BE2C (cell line): Measurements from ENCODE around the gene FYTTD1.

Experiments used
- DNase-seq: peaks from one replicate; pipeline ENCODE4 v3.0.0-alpha.2; 2020
- H3K27me3 ChIP-seq: fragments of 250-450 bp; sonication (Bioruptor Pico); 2 replicates; pipeline ENCODE4 v1.5.1; 2020; ENCODE audit warnings: mild to moderate bottlenecking
- H3K36me3 ChIP-seq: fragments of 250-450 bp; sonication (Bioruptor Pico); 2 replicates; pipeline ENCODE4 v1.5.1; 2020; ENCODE audit warnings: mild to moderate bottlenecking
- H3K4me1 ChIP-seq: fragments of 250-450 bp; sonication (Bioruptor Pico); 2 replicates; pipeline ENCODE4 v1.5.1; 2020
- H3K4me3 ChIP-seq: 2 replicates; pipeline ENCODE4 v1.5.1; 2011; ENCODE audit warnings: low read depth, low read length
- H3K9me3 ChIP-seq: fragments of 250-450 bp; sonication (Bioruptor Pico); 2 replicates; pipeline ENCODE4 v1.5.1; 2020
- TF ChIP-seq, protein P1 (sequence below): IDR thresholded peaks from 2 replicates; pipeline ENCODE4 v1.5.1; 2012; ENCODE audit warnings: mild to moderate bottlenecking, low read depth, low read length

Gene FYTTD1

DNA sequence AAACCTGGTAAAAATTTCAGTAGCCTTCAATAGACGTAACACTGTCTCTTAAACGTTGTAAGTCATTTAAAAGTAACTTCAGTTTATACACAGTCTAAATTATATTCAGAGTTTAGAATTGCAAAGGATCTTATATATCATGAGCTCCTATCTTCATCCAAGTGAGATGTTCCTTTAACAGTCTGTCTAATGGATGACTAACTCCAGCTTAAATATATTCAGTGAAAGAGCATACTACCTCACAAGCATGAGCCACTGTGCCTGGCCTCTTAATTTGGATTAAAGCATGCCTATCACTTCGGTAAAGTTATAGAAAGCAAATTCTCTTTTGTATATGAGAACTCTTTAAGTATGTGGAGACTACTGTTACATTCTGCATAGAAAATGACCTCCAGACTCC is 7.0 kb downstream of the FYTTD1 start:
- H3K4me1 ChIP-seq, result no peaks in the 10 kb centered on the region
- DNase-seq, result no peak
- no peaks in the 10 kb centered on the region for H3K27me3 ChIP-seq
- no peak overlapping the region for H3K4me3 ChIP-seq
- TF ChIP-seq, protein P1, sequence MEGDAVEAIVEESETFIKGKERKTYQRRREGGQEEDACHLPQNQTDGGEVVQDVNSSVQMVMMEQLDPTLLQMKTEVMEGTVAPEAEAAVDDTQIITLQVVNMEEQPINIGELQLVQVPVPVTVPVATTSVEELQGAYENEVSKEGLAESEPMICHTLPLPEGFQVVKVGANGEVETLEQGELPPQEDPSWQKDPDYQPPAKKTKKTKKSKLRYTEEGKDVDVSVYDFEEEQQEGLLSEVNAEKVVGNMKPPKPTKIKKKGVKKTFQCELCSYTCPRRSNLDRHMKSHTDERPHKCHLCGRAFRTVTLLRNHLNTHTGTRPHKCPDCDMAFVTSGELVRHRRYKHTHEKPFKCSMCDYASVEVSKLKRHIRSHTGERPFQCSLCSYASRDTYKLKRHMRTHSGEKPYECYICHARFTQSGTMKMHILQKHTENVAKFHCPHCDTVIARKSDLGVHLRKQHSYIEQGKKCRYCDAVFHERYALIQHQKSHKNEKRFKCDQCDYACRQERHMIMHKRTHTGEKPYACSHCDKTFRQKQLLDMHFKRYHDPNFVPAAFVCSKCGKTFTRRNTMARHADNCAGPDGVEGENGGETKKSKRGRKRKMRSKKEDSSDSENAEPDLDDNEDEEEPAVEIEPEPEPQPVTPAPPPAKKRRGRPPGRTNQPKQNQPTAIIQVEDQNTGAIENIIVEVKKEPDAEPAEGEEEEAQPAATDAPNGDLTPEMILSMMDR, result no peak
- H3K9me3 ChIP-seq, result no peaks in the 10 kb centered on the region
- peaks cover 24% of the 10 kb centered on the region for H3K36me3 ChIP-seq

DNA sequence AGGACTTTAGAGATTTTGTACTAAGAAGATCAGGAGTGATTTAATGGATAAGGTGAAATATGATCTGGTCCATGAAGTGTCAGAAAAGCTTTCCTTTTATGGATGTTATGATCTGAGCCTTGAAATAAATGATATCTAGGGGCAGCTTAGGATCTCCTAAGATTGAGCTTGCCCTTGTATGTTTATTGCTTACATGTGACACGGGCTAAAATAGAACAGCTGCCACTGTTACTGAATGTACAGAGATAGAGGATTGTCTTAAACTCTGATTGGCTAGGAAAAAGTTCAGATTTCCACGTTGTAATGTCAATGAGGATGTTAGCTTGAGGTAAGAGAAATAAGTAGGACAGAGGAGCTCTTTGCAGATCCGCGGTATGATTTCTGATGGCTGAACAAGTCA is 8.8 kb downstream of the FYTTD1 start:
- Histone ChIP-seq H3K4me3 (no peak overlapping the region), H3K9me3 (no peaks in the 10 kb centered on the region), H3K27me3 (no peaks in the 10 kb centered on the region), H3K36me3 (peaks cover 37% of the 10 kb centered on the region), H3K4me1 (no peaks in the 10 kb centered on the region)
- no peak for DNase-seq
- TF ChIP-seq, protein P1, result no peak

DNA sequence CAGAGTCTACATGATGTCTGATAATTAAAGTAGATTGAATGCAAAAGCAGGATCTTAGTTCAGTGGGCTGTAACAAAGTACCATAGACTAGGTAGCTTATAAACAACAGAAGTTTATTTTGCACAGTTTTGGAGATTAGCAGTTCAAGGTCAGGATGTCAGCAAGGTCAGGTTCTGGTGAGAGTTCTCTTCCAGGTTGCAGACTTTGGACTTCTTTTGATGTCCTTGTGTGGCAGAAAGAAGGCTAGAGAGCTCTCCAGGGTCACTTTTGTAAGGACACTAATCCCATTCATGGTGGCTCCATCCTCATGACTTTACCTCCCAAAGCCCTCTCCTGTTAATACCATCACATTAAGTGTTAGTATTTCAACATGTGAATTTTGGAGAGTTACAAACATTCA is 12.1 kb downstream of the FYTTD1 start:
- TF ChIP-seq, protein P1, result no peak
- Histone ChIP-seq H3K27me3 (no peaks in the 10 kb centered on the region), H3K4me3 (no peak overlapping the region), H3K4me1 (no peaks in the 10 kb centered on the region), H3K9me3 (no peaks in the 10 kb centered on the region), H3K36me3 (peaks cover 42% of the 10 kb centered on the region)
- DNase-seq, result no peak

DNA sequence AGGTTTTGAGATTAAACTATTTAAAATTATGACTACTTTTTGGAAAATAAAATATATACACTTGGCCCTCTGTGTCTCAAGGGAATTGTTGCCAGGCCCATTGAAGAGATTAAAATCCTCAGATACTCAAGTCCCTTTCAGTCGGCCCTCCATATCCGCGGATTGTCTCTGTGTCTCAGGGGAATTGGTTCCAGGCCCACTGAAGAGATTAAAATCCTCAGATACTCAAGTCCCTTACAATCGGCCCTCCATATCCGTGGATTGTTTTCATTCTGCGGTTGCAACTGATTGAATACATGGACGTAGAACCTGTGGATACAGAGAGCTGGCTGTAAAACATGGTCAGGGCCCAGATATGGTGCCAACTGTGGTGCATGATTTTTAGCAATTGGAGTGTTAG is 25.6 kb downstream of the FYTTD1 start:
- no peaks in the 10 kb centered on the region; the same call in 1 of the 2 replicates for H3K27me3 ChIP-seq
- H3K9me3 ChIP-seq, result no peaks in the 10 kb centered on the region
- H3K4me3 ChIP-seq, result no peak overlapping the region
- peak; percentile 54 for DNase-seq
- peaks cover 53% of the 10 kb centered on the region for H3K36me3 ChIP-seq
- TF ChIP-seq, protein P1, result no peak
- no peaks in the 10 kb centered on the region; the same call in 1 of the 2 replicates for H3K4me1 ChIP-seq

DNA sequence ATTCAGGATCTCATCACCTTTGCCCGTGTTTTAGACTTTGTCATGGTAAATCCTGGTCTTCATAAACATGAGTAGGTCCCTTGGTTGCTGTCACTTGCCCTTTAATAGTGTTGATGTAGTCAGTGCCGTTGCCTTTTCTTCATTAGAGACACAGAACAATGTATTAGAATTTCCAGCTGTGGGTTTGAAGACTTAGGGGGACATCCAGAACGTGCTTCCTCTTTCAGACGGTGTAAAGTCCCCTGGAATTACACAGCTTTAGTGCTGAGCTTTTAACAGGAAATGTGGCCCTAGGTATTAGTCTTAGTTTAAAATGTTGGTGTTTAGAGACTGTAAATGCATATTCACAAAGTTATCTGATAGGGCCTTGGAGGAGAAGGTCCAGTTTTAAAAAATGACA is 32.5 kb downstream of the FYTTD1 start:
- Histone ChIP-seq H3K9me3 (no peaks in the 10 kb centered on the region), H3K4me3 (no peak overlapping the region), H3K27me3 (no peaks in the 10 kb centered on the region), H3K4me1 (no peaks in the 10 kb centered on the region), H3K36me3 (peaks cover 25% of the 10 kb centered on the region)
- TF ChIP-seq, protein P1, result no peak
- no peak for DNase-seq

DNA sequence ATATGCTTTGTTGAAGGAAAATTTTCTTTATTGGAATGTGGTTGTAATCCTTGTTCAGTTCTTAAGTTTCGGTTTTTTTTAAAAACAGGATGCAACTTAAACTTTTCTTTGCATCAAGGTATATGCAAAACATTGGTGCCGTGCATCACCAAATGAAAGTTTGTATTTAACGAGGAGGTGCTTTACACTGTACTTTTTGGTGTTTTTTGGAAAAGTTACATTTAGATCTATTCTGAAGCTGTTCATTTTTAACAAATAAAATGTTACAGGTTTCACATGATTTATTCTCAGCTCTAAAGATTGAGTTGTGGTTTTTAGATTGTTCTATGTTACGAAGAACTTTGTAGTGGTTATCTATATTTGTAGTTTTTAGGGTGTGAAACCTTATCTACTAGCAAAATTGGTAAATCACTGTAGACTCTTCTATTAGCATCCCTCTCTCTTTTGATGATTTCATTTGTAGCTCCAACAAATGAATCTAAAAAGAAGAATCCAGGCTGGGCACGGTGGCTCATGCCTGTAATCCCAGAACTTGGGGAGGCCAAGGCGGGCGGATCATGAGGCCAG is 34.4 kb downstream of the FYTTD1 start:
- no peak overlapping the region for H3K4me3 ChIP-seq
- H3K9me3 ChIP-seq, result no peaks in the 10 kb centered on the region
- no peaks in the 10 kb centered on the region for H3K27me3 ChIP-seq
- H3K36me3 ChIP-seq, result peaks cover 10% of the 10 kb centered on the region
- no peak for DNase-seq
- TF ChIP-seq, protein P1, result no peak
- H3K4me1 ChIP-seq, result no peaks in the 10 kb centered on the region
